ENCODE results near the gene MANBA. TPM values are rescaled to one million over a fixed set of nuclear protein-coding genes. Genes with fewer than 3 reads are reported as not detected.

Gene MANBA
- total RNA-seq, 4 donors from 2014 or later = 11.9 to 20.8 (median 14.3) TPM

DNA sequence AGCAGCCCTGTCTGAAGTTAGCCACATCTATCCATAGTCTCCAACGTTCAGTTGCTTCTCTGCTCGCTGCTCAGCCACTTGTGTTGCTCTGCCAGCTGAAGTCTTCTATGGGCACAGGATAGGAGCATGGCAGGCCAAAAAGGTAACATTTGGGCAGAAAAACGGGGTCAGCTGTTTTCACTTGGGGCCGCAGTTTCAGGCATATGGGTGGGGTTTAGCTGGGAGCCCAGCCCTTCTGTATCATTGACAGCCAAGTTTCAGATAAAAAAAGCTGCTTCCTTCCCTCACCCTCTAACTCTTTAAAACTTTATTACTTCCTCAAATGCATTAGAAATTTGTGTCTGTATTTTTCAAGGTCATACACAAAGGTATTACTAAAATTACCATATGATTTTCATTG is 18.4 kb upstream of the MANBA start:
- intact Hi-C loops (cut with DNase I; ENCODE audit: low total_unique reads) = no loop called here
- TF ChIP-seq POLR2A (IDR thresholded peaks at IDR 0.05) = no peak
- TF ChIP-seq, protein P1, sequence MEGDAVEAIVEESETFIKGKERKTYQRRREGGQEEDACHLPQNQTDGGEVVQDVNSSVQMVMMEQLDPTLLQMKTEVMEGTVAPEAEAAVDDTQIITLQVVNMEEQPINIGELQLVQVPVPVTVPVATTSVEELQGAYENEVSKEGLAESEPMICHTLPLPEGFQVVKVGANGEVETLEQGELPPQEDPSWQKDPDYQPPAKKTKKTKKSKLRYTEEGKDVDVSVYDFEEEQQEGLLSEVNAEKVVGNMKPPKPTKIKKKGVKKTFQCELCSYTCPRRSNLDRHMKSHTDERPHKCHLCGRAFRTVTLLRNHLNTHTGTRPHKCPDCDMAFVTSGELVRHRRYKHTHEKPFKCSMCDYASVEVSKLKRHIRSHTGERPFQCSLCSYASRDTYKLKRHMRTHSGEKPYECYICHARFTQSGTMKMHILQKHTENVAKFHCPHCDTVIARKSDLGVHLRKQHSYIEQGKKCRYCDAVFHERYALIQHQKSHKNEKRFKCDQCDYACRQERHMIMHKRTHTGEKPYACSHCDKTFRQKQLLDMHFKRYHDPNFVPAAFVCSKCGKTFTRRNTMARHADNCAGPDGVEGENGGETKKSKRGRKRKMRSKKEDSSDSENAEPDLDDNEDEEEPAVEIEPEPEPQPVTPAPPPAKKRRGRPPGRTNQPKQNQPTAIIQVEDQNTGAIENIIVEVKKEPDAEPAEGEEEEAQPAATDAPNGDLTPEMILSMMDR (IDR thresholded peaks at IDR 0.05) = no peak
- H3K4me3 ChIP-seq (ENCODE audit: low read depth, poor library complexity, severe bottlenecking) = no peak overlapping the region
- no peak for DNase-seq (ENCODE audit: low spot score in 2 of 2)
- WGBS, 2 donors = 73 to 78% methylated on average over 4 of the region's 4 CpGs

DNA sequence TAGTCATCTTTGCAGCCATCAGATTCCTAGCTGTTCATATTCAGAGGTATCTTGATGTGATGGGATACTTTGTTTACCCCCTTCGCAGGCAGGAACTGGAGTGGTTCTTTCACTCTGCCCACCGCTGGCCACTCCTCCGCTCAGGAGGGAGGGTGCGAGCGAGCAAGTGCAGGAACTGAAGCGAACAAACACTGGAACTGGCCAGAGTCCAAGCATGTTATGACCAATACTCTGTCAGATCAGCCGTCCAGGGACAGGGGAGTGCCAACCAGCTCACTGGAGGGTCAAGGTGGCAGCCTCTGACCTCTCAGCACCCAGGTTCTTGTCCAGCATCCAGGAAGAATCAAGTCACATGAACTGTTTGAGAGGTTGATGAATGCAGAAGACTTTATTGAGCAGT is 18.0 kb upstream of the MANBA start:
- H3K4me3 ChIP-seq (ENCODE audit: low read depth, poor library complexity, severe bottlenecking) = no peak overlapping the region
- intact Hi-C loops (cut with DNase I; ENCODE audit: low total_unique reads) = no loop called here
- no peak for DNase-seq (ENCODE audit: low spot score in 2 of 2)
- TF ChIP-seq, protein P1 (IDR thresholded peaks at IDR 0.05) = no peak
- no peak for TF ChIP-seq POLR2A (IDR thresholded peaks at IDR 0.05)
- 72 to 80% methylated on average over 7 of the region's 7 CpGs for WGBS, 2 donors

DNA sequence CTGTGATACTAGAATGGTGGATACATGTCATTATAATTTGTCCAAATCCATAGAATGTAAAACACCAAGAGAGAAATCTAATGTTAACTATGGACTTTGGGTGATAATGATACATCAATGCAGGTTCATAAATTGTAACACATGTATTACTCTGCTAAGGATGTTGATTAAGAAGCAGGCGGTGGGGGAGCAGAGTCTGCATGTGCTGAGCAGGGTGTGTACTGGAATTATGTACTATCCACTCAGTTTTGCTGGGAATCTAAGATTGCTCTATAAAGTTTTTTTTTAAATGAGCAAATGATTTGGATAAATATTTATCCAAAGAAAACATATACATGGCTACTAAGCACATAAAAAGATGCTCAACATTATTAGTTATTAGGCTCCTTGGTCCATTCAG is 15.0 kb upstream of the MANBA start:
- no peak for TF ChIP-seq POLR2A (IDR thresholded peaks at IDR 0.05)
- WGBS, 2 donors = 84 to 90% methylated on average over 1 of the region's 1 CpG
- intact Hi-C loops (cut with DNase I; ENCODE audit: low total_unique reads) = no loop called here
- H3K4me3 ChIP-seq (ENCODE audit: low read depth, poor library complexity, severe bottlenecking) = no peak overlapping the region
- DNase-seq (ENCODE audit: low spot score in 2 of 2) = no peak

DNA sequence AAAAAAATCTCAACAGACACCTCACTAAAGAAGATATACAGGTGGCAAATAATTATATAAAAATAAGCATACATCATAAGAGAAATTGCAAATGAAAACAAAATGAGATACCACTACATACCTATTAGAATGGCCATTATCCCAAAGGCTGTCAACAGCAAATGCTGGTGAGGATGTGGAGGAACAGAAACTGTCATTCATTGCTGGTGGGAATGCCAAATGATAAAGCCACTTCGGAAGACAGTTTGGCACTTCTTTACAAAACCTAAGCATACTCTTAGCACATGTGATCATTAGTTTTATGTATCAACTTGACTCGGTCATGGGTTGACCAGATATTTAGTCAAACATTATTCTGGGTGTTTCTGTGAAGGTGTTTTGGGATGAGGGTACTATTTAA is 13.5 kb upstream of the MANBA start:
- H3K4me3 ChIP-seq (ENCODE audit: low read depth, poor library complexity, severe bottlenecking) = no peak overlapping the region
- WGBS, 2 donors = 57 to 69% methylated on average over 2 of the region's 2 CpGs
- no peak for TF ChIP-seq POLR2A (IDR thresholded peaks at IDR 0.05)
- no peak for DNase-seq (ENCODE audit: low spot score in 2 of 2)
- intact Hi-C loops (cut with DNase I; ENCODE audit: low total_unique reads) = no loop called here

DNA sequence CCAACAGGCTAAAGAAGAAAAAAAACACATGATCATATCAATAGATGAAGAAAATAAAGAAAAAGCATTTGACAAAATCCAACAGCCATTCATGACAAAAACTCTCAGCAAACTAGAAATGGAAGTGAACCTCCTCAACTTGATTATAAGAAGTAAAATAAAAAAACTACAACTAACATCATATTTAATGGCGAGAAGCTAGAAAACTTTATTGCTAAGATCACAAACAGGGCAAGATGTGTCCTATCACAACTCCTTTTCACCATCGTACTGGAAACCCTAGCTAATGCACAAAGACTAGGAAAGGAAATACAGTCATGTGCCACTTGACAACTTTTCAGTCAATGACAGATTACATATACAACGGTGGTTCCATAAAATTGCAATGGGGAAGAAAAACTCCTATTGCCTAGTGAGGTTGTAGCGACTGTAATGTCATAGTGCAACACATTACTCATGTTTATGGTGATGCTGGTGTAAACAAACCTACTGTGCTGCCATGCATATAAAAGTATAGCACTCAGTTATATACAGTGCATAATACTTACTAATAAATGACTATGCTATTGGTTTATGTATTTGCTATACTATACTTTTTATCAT is 12.1 kb upstream of the MANBA start:
- no peak for DNase-seq (ENCODE audit: low spot score in 2 of 2)
- TF ChIP-seq POLR2A (IDR thresholded peaks at IDR 0.05) = no peak
- TF ChIP-seq, protein P1 (IDR thresholded peaks at IDR 0.05) = no peak
- 88 to 94% methylated on average over 4 of the region's 4 CpGs for WGBS, 2 donors
- intact Hi-C loops (cut with DNase I; ENCODE audit: low total_unique reads) = no loop called here
- no peak overlapping the region for H3K4me3 ChIP-seq (ENCODE audit: low read depth, poor library complexity, severe bottlenecking)

DNA sequence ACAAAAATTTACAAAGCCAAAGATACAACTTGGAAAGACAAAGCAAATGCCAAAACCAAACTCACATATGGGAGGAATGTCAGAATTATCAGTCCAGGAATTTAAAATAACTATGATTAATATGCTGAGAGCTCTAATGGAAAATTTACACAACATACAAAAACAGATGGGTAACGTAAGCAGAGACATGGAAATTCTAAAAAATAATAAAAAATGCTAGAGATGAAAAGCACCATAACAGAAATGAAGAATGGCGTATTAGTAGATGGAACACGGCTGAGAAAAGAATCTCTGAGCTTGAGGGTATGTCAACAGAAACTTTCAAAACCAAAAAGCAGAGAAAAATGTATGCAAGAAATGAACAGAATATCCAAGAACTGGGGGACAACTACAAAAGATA is 4.1 kb upstream of the MANBA start:
- WGBS, 2 donors = 89 to 94% methylated on average over 3 of the region's 3 CpGs
- no peak overlapping the region for H3K4me3 ChIP-seq (ENCODE audit: low read depth, poor library complexity, severe bottlenecking)
- TF ChIP-seq, protein P1 (IDR thresholded peaks at IDR 0.05) = no peak
- TF ChIP-seq POLR2A (IDR thresholded peaks at IDR 0.05) = no peak
- DNase-seq (ENCODE audit: low spot score in 2 of 2) = no peak
- intact Hi-C loops (cut with DNase I; ENCODE audit: low total_unique reads) = no loop called here

DNA sequence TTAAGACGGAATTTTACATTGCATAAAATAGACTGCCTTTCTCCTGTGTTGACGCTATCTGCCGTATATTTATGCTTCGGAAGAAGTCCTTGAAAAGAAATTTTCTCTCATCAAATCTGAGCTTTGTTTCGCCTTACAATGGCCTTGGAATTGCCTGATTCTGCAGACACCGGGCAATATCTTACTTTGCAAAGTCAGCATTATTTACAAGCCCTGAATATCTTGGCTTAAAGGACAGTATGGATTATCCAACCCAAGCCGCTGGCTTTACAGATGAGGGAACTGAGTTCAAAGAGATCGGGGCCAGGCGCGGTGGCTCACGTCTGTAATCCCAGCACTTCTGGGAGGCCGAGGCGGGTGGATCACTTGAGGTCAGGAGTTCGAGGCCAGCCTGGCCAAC is 1.1 kb upstream of the MANBA start:
- 77 to 79% methylated on average over 14 of the region's 14 CpGs for WGBS, 2 donors
- no peak for TF ChIP-seq POLR2A (IDR thresholded peaks at IDR 0.05)
- TF ChIP-seq, protein P1 (IDR thresholded peaks at IDR 0.05) = no peak
- no peak for DNase-seq (ENCODE audit: low spot score in 2 of 2)
- intact Hi-C loops (cut with DNase I; ENCODE audit: low total_unique reads) = no loop called here
- H3K4me3 ChIP-seq (ENCODE audit: low read depth, poor library complexity, severe bottlenecking) = no peak overlapping the region
